Lower lobe of right lung (tissue), 2 donors: ENCODE results near the gene CCDC74B. TPM values are rescaled to one million over a fixed set of nuclear protein-coding genes. Genes with fewer than 3 reads are reported as not detected.
"Not testable (repeated sequence)": the region's sequence is repeated elsewhere in the genome, so short reads cannot be mapped to it uniquely, and the experiment has no call there.

Experiments
- ATAC-seq, 2 donors: fragments of 200-7000 bp; cut with Tn5 transposase; one replicate each; pipeline ENCODE4 v1.9.1; 2020 to 2022; ENCODE audit warnings: mild to moderate bottlenecking in 2 of 2, moderate library complexity in 2 of 2
- DNase-seq: peaks from one replicate; pipeline ENCODE4 v3.0.0-alpha.2; 2020
- H3K27ac ChIP-seq: fragments of 200-600 bp; one replicate; pipeline ENCODE4 v1.8.0; 2022
- H3K27me3 ChIP-seq: fragments of 200-600 bp; one replicate; pipeline ENCODE4 v1.8.0; 2022; ENCODE audit warnings: low read depth
- H3K36me3 ChIP-seq: fragments of 200-600 bp; one replicate; pipeline ENCODE4 v1.8.0; 2022; ENCODE audit warnings: mild to moderate bottlenecking
- H3K4me1 ChIP-seq: fragments of 200-600 bp; one replicate; pipeline ENCODE4 v1.8.0; 2022
- H3K4me3 ChIP-seq: fragments of 200-600 bp; one replicate; pipeline ENCODE4 v1.8.0; 2022; ENCODE audit warnings: mild to moderate bottlenecking
- H3K9me3 ChIP-seq: fragments of 200-600 bp; one replicate; pipeline ENCODE4 v1.8.0; 2022
- CTCF ChIP-seq: fragments of 200-600 bp; IDR thresholded peaks from one replicate; pipeline ENCODE4 v1.8.0; 2022; ENCODE audit warnings: antibody characterized with exemption, mild to moderate bottlenecking
- intact Hi-C: fragments of 100-400 bp; cut with DNase I; formaldehyde crosslinking; loops from one replicate; pipeline ENCODE4 v1.11.0; 2022
- total RNA-seq: library from RNA; stranded (reverse); fragmentation: NEBNext Ultra II Directional; extraction: Animal tissue kit (Norgen Biotek cat#: 25700); gene quantifications from one replicate; pipeline ENCODE4 v1.2.1, GENCODE V29; 2021
- donor health status: DM: no; HTN: yes; CAD: no; lungs with severe emphysema.

The CCDC74B gene
- total RNA-seq, 1 donor from 2014 or later: 7.2 TPM

DNA sequence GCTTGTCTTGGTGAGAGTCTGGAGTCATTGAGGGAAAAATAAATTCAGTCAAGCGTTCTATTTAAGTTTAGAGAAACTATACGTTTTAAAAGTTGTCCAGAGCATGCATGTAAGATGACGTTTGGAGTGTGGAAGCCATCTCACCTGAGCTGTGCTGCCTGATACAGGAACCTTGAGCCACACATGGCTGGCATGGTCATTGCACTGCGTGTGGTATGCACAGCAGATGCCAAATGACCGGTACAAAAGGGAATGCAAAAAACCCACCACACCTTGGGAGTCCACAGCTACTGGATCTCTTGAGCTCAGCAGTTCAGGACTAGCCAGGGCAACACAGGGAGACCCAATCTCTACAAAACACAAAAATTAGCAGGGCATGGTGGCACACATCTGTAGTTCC lies 41.5 kb upstream of the CCDC74B start:
- ATAC-seq: no peak
- peaks cover 10% of the 10 kb centered on the region for H3K4me1 ChIP-seq
- DNase-seq: no peak
- H3K27ac ChIP-seq: no peak overlapping the region
- no peak overlapping the region for H3K4me3 ChIP-seq
- no peaks in the 10 kb centered on the region for H3K27me3 ChIP-seq
- H3K36me3 ChIP-seq: peaks cover 4% of the 10 kb centered on the region
- no peaks in the 10 kb centered on the region for H3K9me3 ChIP-seq
- TF ChIP-seq CTCF: no peak
- intact Hi-C loops: no loop called here

GRCh38 chr2:130185896-130186295 lies 41.0 kb upstream of the CCDC74B start:
- Histone ChIP-seq H3K36me3 (peaks cover under 1% of the 10 kb centered on the region), H3K27ac (no peak overlapping the region), H3K4me3 (no peak overlapping the region), H3K27me3 (no peaks in the 10 kb centered on the region), H3K4me1 (peaks cover 10% of the 10 kb centered on the region), H3K9me3 (no peaks in the 10 kb centered on the region)
- no peak for DNase-seq
- intact Hi-C loops: no loop called here
- ATAC-seq: no peak
- no peak for TF ChIP-seq CTCF

GRCh38 chr2:130185436-130185835 lies 40.5 kb upstream of the CCDC74B start:
- ATAC-seq: no peak
- TF ChIP-seq CTCF: no peak
- Histone ChIP-seq H3K4me1 (peaks cover 15% of the 10 kb centered on the region), H3K9me3 (no peaks in the 10 kb centered on the region), H3K27ac (no peak overlapping the region), H3K4me3 (no peak overlapping the region), H3K27me3 (no peaks in the 10 kb centered on the region), H3K36me3 (no peaks in the 10 kb centered on the region)
- DNase-seq: no peak
- intact Hi-C loops: no loop called here

DNA sequence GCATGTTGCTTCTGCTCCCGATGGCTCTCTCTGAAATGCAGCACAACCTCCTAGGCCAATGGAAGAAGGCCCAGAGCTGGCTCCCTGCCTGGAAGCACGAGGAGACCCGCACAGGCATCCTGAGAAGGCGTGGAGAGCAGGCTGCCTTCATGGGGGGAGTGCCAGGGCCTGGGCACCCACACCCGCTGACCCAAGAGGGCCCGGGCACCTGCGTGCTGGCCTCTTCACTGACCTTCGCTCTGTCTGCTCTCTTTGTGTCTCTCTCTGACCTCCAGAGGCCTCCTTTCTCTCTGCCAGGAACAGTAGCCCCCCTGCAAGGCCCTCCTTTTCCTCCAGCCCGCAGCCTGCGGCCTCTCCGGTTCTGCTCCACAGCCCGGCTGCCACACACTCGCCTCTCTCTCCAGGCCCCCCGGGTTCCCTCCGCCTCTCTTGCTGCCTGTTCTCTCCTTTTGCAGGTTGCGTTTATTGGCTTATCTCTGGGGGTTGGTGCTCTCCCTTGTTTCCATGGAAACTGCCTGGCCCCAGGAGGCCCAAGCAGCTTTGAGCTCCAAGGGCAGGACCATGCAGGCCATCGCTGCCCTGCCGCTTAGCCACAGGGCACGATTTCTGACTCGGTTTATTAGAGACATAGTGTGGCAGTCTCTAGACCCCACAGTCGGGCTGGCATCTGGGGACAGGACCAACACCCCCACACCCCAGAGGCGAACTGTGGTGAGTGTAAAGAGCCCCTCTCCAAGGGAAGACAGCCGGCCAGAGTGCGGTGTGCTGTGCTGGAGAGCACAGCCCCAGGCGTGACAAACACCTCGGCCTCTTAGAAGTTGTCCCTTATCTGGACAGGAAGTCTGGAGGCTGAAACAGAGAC lies 38.8 kb upstream of the CCDC74B start:
- no peak for TF ChIP-seq CTCF
- intact Hi-C loops: no loop called here
- H3K27ac ChIP-seq: no peak overlapping the region
- H3K9me3 ChIP-seq: no peaks in the 10 kb centered on the region
- DNase-seq: no peak
- no peak for ATAC-seq
- H3K4me3 ChIP-seq: peak overlapping the region; percentile 92
- peaks cover 19% of the 10 kb centered on the region for H3K4me1 ChIP-seq
- no peaks in the 10 kb centered on the region for H3K27me3 ChIP-seq
- no peaks in the 10 kb centered on the region for H3K36me3 ChIP-seq

DNA sequence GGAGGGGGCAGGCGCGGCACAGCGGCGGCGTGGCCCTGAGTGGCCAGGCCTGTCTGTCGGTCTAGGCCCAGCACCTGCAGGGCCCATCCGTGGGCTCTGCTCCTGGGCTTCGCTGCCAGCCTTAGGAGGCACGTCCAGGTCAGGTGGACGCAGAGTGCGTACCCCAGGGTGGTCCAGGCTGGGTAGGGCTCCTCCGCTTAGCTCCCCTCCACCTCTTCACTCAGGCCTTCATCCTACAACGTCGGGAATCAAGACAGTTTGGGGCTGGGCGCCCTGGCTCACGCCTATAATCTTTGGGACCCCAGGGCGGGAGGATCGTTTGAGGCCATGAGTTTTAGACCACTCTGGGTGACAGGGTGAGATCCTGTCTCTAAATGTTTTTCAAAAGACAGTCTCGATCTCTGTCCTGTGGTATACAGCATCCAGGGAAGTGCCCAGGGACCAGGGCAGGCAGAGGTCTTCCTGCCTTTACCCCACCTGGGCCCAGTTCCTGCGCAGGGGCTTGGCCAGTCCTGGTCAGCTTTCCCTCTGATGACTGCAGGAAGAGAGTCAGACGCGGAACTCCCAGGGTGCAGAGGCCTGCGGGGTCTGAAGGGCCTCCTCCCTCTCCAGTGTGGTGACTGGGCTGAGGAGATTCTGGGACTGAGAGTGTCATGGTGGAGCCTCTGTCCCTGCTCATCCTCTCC lies 38.1 kb upstream of the CCDC74B start:
- H3K27me3 ChIP-seq, H3K27ac ChIP-seq, H3K9me3 ChIP-seq, DNase-seq, H3K36me3 ChIP-seq, intact Hi-C loops: not testable (repeated sequence)
- Histone ChIP-seq H3K4me1 (peaks cover 19% of the 10 kb centered on the region), H3K4me3 (peak overlapping the region; percentile 92)
- peak; percentile 26 to 34 for ATAC-seq
